Right atrium auricular region (tissue), 2 donors: ENCODE results near the gene TMCO4. TPM values are rescaled to one million over a fixed set of nuclear protein-coding genes. Genes with fewer than 3 reads are reported as not detected.

Experiments
- DNase-seq: peaks from one replicate; pipeline ENCODE4 v3.0.0-alpha.2; 2019; ENCODE audit warnings: low spot score
- H3K27ac ChIP-seq, 2 donors: fragments of 200-600 bp; sonication (generic); 1 replicate in 1 of 2; 2 replicates in 1 of 2; pipeline ENCODE4 v1.5.1; 2016 to 2019
- H3K27me3 ChIP-seq, 2 donors: fragments of 200-600 bp; sonication (generic); one replicate each; pipeline versions ENCODE4 v1.5.1 to v1.6.0; 2017 to 2019
- H3K36me3 ChIP-seq: fragments of 200-600 bp; sonication (generic); one replicate; pipeline ENCODE4 v1.5.1; 2016
- H3K4me1 ChIP-seq, 2 donors: fragments of 200-600 bp; sonication (generic); one replicate each; pipeline versions ENCODE4 v1.5.1 to v1.6.0; 2017 to 2019
- H3K4me3 ChIP-seq, 2 donors: fragments of 200-600 bp; sonication (generic); 1 replicate in 1 of 2; 2 replicates in 1 of 2; pipeline ENCODE4 v1.5.1; 2017 to 2019; ENCODE audit warnings: mild to moderate bottlenecking in 1 of 2, moderate library complexity in 1 of 2
- H3K9me3 ChIP-seq, 2 donors: fragments of 200-600 bp; sonication (generic); one replicate each; pipeline ENCODE4 v1.5.1; 2019
- CTCF ChIP-seq, 2 donors: fragments of 200-600 bp; sonication (generic); IDR thresholded peaks; one replicate each; pipeline ENCODE4 v1.5.1; 2019; ENCODE audit warnings: antibody characterized with exemption in 2 of 2
- total RNA-seq, 2 donors: library from RNA; depleted of rRNA; stranded (reverse); fragments of >200 nt; gene quantifications; one replicate each; pipeline ENCODE4 v1.1.0, GENCODE V29; 2016

Gene TMCO4
- total RNA-seq, 2 donors from 2014 or later, result 5.7 to 10.7 TPM

- Histone ChIP-seq H3K4me1 (peaks cover 0 to 4% of the 10 kb centered on the region in 2 donors), H3K4me3 (no peak overlapping the region), H3K36me3 (peaks cover 3% of the 10 kb centered on the region), H3K27me3 (no peaks in the 10 kb centered on the region), H3K9me3 (no peaks in the 10 kb centered on the region), H3K27ac (no peak overlapping the region)
- no peak for TF ChIP-seq CTCF (IDR thresholded peaks at IDR 0.05)
- no peak for DNase-seq
Observed at GRCh38 chr1:19749685-19750084, 50.0 kb downstream of the TMCO4 start.

- Histone ChIP-seq H3K27me3 (no peaks in the 10 kb centered on the region), H3K4me3 (no peak overlapping the region), H3K9me3 (no peaks in the 10 kb centered on the region), H3K36me3 (no peaks in the 10 kb centered on the region), H3K27ac (no peak overlapping the region), H3K4me1 (peaks cover 0 to 4% of the 10 kb centered on the region in 2 donors)
- DNase-seq, result no peak
- no peak for TF ChIP-seq CTCF (IDR thresholded peaks at IDR 0.05)
Observed at GRCh38 chr1:19747761-19748160, 52.0 kb downstream of the TMCO4 start.

GRCh38 chr1:19744886-19745285 lies 54.8 kb downstream of the TMCO4 start:
- Histone ChIP-seq H3K36me3 (no peaks in the 10 kb centered on the region), H3K27ac (no peak overlapping the region), H3K27me3 (no peaks in the 10 kb centered on the region), H3K9me3 (no peaks in the 10 kb centered on the region), H3K4me3 (no peak overlapping the region), H3K4me1 (no peaks in the 10 kb centered on the region)
- no peak for TF ChIP-seq CTCF (IDR thresholded peaks at IDR 0.05)
- DNase-seq, result no peak

GRCh38 chr1:19744335-19744743 lies 55.4 kb downstream of the TMCO4 start:
- H3K4me1 ChIP-seq, result no peaks in the 10 kb centered on the region
- no peaks in the 10 kb centered on the region for H3K36me3 ChIP-seq
- H3K27ac ChIP-seq, result no peak overlapping the region
- H3K4me3 ChIP-seq, result no peak overlapping the region
- H3K27me3 ChIP-seq, result no peaks in the 10 kb centered on the region
- no peaks in the 10 kb centered on the region for H3K9me3 ChIP-seq
- no peak for TF ChIP-seq CTCF (IDR thresholded peaks at IDR 0.05)
- DNase-seq, result no peak

- DNase-seq, result no peak
- Histone ChIP-seq H3K4me1 (no peaks in the 10 kb centered on the region), H3K27ac (no peak overlapping the region), H3K27me3 (no peaks in the 10 kb centered on the region), H3K9me3 (peaks cover 0 to 2% of the 10 kb centered on the region in 2 donors), H3K36me3 (no peaks in the 10 kb centered on the region), H3K4me3 (no peak overlapping the region)
- TF ChIP-seq CTCF (IDR thresholded peaks at IDR 0.05), result no peak
Observed at GRCh38 chr1:19743793-19744192, 55.9 kb downstream of the TMCO4 start.

- peaks cover 0 to 5% of the 10 kb centered on the region in 2 donors for H3K9me3 ChIP-seq
- H3K36me3 ChIP-seq, result no peaks in the 10 kb centered on the region
- no peak for TF ChIP-seq CTCF (IDR thresholded peaks at IDR 0.05)
- no peak overlapping the region for H3K4me3 ChIP-seq
- no peaks in the 10 kb centered on the region for H3K4me1 ChIP-seq
- H3K27me3 ChIP-seq, result no peaks in the 10 kb centered on the region
- DNase-seq, result no peak
- no peak overlapping the region for H3K27ac ChIP-seq
Observed at GRCh38 chr1:19743180-19743579, 56.5 kb downstream of the TMCO4 start.
